ENCODE measurements around the gene TSR3.

TSR3 gene

GRCh38 chr16:1317479-1318267 is 34.0 kb downstream of the TSR3 start:
- H2BK15ac ChIP-seq (ENCODE audit: low read depth, poor library complexity, severe bottlenecking) = no peak overlapping the region
- no peak overlapping the region for H3K23ac ChIP-seq (ENCODE audit: low read length in 2 of 2)
- no peak overlapping the region for H3K4me2 ChIP-seq (ENCODE audit: low read length, poor library complexity, severe bottlenecking)
- H3K4me3 ChIP-seq (ENCODE audit: insufficient read depth in 1 of 2, low read depth in 1 of 2, low read length in 2 of 2) = no peak overlapping the region
- WGBS = 97% methylated on average over 32 of the region's 32 CpGs
- no peak overlapping the region for H3K9ac ChIP-seq (ENCODE audit: low read length)
- peaks cover 86 to 95% of the 10 kb centered on the region in 2 experiments for H3K36me3 ChIP-seq (ENCODE audit: control insufficient read depth in 1 of 2, insufficient read depth in 2 of 2, low read depth in 1 of 2, low read length in 2 of 2)
- no peak overlapping the region for H3K18ac ChIP-seq (ENCODE audit: low read depth in 1 of 2, low read length in 2 of 2)
- H4K91ac ChIP-seq (ENCODE audit: low read length) = no peak overlapping the region
- DNase-seq = no peak
- peaks cover 15% of the 10 kb centered on the region for H3K4me1 ChIP-seq (ENCODE audit: control insufficient read depth, insufficient read depth, low read depth, low read length)
- H2AFZ ChIP-seq (ENCODE audit: low read depth, low read length) = no peak overlapping the region
- no peaks in the 10 kb centered on the region for H3K9me3 ChIP-seq (ENCODE audit: control insufficient read depth, low read length)
- H4K8ac ChIP-seq (ENCODE audit: low read length) = no peak overlapping the region
- no peak overlapping the region for H2BK120ac ChIP-seq (ENCODE audit: low read depth, low read length)
- no peak overlapping the region for H3K4ac ChIP-seq (ENCODE audit: low read depth in 1 of 2, low read length in 2 of 2)
- H3K79me1 ChIP-seq (replicated peaks; ENCODE audit: low read length, poor library complexity, severe bottlenecking) = peaks cover 37% of the 10 kb centered on the region
- no peak overlapping the region for H2AK5ac ChIP-seq (ENCODE audit: low read length, severe bottlenecking)
- H3K27ac ChIP-seq (ENCODE audit: low read length, poor library complexity, severe bottlenecking) = no peak overlapping the region
- H2BK5ac ChIP-seq (ENCODE audit: low read depth, low read length, poor library complexity, severe bottlenecking) = no peak overlapping the region
- H3K27me3 ChIP-seq (ENCODE audit: control insufficient read depth in 1 of 2, insufficient read depth in 1 of 2, low read length in 2 of 2) = no peaks in the 10 kb centered on the region
- no peak overlapping the region for H3K14ac ChIP-seq (ENCODE audit: low read length in 2 of 2)
- H2BK12ac ChIP-seq (ENCODE audit: low read length in 2 of 2) = no peak overlapping the region

- no peak overlapping the region for H3K27ac ChIP-seq (ENCODE audit: low read length, poor library complexity, severe bottlenecking)
- H3K79me1 ChIP-seq (replicated peaks; ENCODE audit: low read length, poor library complexity, severe bottlenecking) = peaks cover 35% of the 10 kb centered on the region
- no peak overlapping the region for H2AK5ac ChIP-seq (ENCODE audit: low read length, severe bottlenecking)
- no peak overlapping the region for H3K4me3 ChIP-seq (ENCODE audit: insufficient read depth in 1 of 2, low read depth in 1 of 2, low read length in 2 of 2)
- peaks cover 29% of the 10 kb centered on the region for H3K4me1 ChIP-seq (ENCODE audit: control insufficient read depth, insufficient read depth, low read depth, low read length)
- H3K9ac ChIP-seq (ENCODE audit: low read length) = no peak overlapping the region
- no peak overlapping the region for H2BK15ac ChIP-seq (ENCODE audit: low read depth, poor library complexity, severe bottlenecking)
- H3K4ac ChIP-seq (ENCODE audit: low read depth in 1 of 2, low read length in 2 of 2) = no peak overlapping the region
- no peak overlapping the region for H4K8ac ChIP-seq (ENCODE audit: low read length)
- no peak overlapping the region for H2AFZ ChIP-seq (ENCODE audit: low read depth, low read length)
- H3K36me3 ChIP-seq (ENCODE audit: control insufficient read depth in 1 of 2, insufficient read depth in 2 of 2, low read depth in 1 of 2, low read length in 2 of 2) = peaks cover 75 to 90% of the 10 kb centered on the region in 2 experiments
- no peak overlapping the region for H3K18ac ChIP-seq (ENCODE audit: low read depth in 1 of 2, low read length in 2 of 2)
- no peak overlapping the region for H4K91ac ChIP-seq (ENCODE audit: low read length)
- no peak overlapping the region for H2BK5ac ChIP-seq (ENCODE audit: low read depth, low read length, poor library complexity, severe bottlenecking)
- no peak for DNase-seq
- no peaks in the 10 kb centered on the region for H3K27me3 ChIP-seq (ENCODE audit: control insufficient read depth in 1 of 2, insufficient read depth in 1 of 2, low read length in 2 of 2)
- WGBS = 93% methylated on average over 14 of the region's 14 CpGs
- H3K23ac ChIP-seq (ENCODE audit: low read length in 2 of 2) = no peak overlapping the region
- no peak overlapping the region for H2BK120ac ChIP-seq (ENCODE audit: low read depth, low read length)
- H3K9me3 ChIP-seq (ENCODE audit: control insufficient read depth, low read length) = no peaks in the 10 kb centered on the region
- H2BK12ac ChIP-seq (ENCODE audit: low read length in 2 of 2) = no peak overlapping the region
- no peak overlapping the region for H3K4me2 ChIP-seq (ENCODE audit: low read length, poor library complexity, severe bottlenecking)
- H3K14ac ChIP-seq (ENCODE audit: low read length in 2 of 2) = no peak overlapping the region
Measured at GRCh38 chr16:1316033-1316405, 35.7 kb downstream of the TSR3 start.

- no peak overlapping the region for H3K4me2 ChIP-seq (ENCODE audit: low read length, poor library complexity, severe bottlenecking)
- no peaks in the 10 kb centered on the region for H3K27me3 ChIP-seq (ENCODE audit: control insufficient read depth in 1 of 2, insufficient read depth in 1 of 2, low read length in 2 of 2)
- no peak overlapping the region for H3K18ac ChIP-seq (ENCODE audit: low read depth in 1 of 2, low read length in 2 of 2)
- no peak overlapping the region for H3K4ac ChIP-seq (ENCODE audit: low read depth in 1 of 2, low read length in 2 of 2)
- H3K27ac ChIP-seq (ENCODE audit: low read length, poor library complexity, severe bottlenecking) = no peak overlapping the region
- no peak overlapping the region for H2AK5ac ChIP-seq (ENCODE audit: low read length, severe bottlenecking)
- H2AFZ ChIP-seq (ENCODE audit: low read depth, low read length) = no peak overlapping the region
- peaks cover 29% of the 10 kb centered on the region for H3K79me1 ChIP-seq (replicated peaks; ENCODE audit: low read length, poor library complexity, severe bottlenecking)
- DNase-seq = no peak
- no peak overlapping the region for H3K23ac ChIP-seq (ENCODE audit: low read length in 2 of 2)
- H3K36me3 ChIP-seq (ENCODE audit: control insufficient read depth in 1 of 2, insufficient read depth in 2 of 2, low read depth in 1 of 2, low read length in 2 of 2) = peaks cover 69 to 84% of the 10 kb centered on the region in 2 experiments
- H2BK12ac ChIP-seq (ENCODE audit: low read length in 2 of 2) = no peak overlapping the region
- H2BK15ac ChIP-seq (ENCODE audit: low read depth, poor library complexity, severe bottlenecking) = no peak overlapping the region
- H2BK120ac ChIP-seq (ENCODE audit: low read depth, low read length) = no peak overlapping the region
- H3K9ac ChIP-seq (ENCODE audit: low read length) = no peak overlapping the region
- no peak overlapping the region for H3K14ac ChIP-seq (ENCODE audit: low read length in 2 of 2)
- H3K9me3 ChIP-seq (ENCODE audit: control insufficient read depth, low read length) = no peaks in the 10 kb centered on the region
- no peak overlapping the region for H4K8ac ChIP-seq (ENCODE audit: low read length)
- WGBS = 94% methylated on average over 46 of the region's 46 CpGs
- H3K4me1 ChIP-seq (ENCODE audit: control insufficient read depth, insufficient read depth, low read depth, low read length) = peaks cover 31% of the 10 kb centered on the region
- H3K4me3 ChIP-seq (ENCODE audit: insufficient read depth in 1 of 2, low read depth in 1 of 2, low read length in 2 of 2) = no peak overlapping the region
- H2BK5ac ChIP-seq (ENCODE audit: low read depth, low read length, poor library complexity, severe bottlenecking) = no peak overlapping the region
- no peak overlapping the region for H4K91ac ChIP-seq (ENCODE audit: low read length)
Measured at GRCh38 chr16:1315081-1316032, 36.3 kb downstream of the TSR3 start.
